NCI-H2227 (cell line): Measurements from ENCODE around the gene TTLL10.

ENCODE experiments used
- DNase-seq: peaks from one replicate; lab custom pipeline; 2025; ENCODE audit not compliant: unreplicated experiment; lab: John Stamatoyannopoulos, UW

TTLL10 gene

GRCh38 chr1:1204425-1204920 is 30.8 kb downstream of the TTLL10 start:
- DNase-seq: no peak

DNA sequence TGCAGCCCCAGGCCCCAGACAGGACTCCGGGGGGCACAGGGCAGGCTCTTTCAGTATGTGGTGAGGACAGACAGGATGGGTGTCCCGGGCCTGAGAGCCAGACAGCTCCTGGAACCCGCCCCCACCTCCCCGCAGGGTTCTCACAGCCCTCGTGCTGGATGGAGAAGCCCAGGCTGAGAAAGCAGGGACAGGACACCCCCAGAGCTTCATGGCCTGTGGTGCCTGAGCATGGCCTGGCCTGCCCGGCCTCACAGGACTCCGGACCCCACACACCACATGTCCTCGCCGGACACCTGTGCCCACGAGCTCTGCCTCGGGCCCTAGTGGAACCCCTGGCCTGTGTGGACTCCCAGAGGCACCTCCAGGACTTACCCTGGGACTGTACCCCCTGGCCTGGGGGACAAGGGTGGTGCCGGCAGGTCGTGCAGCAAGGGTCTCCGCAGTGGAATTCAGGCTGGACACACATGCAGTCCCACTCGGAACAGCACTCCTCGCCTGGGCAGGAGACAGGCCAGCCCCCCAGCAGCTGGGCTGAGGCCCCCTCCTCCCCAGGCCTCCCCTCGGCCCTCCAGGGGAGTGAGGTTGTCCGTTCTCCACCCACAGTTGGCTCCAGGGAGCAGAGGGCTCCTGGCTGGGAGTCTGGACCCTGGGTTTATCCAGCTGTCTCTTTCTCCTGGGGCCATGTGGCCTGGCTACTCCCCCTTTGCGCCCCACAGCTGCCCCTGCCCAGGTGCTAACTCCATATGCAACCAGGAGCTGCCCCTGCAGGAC is 31.5 kb downstream of the TTLL10 start:
- DNase-seq: no peak

- no peak for DNase-seq
Observed at GRCh38 chr1:1205769-1206375, 32.2 kb downstream of the TTLL10 start.

- no peak for DNase-seq
Observed at GRCh38 chr1:1206376-1206965, 32.8 kb downstream of the TTLL10 start, which contains the start of gene TNFRSF18. Gene TNFRSF18 (minus strand): TSS chr1:1206592. CDS start chr1:1206571, 21 bp downstream.

GRCh38 chr1:1206966-1207531 is 33.4 kb downstream of the TTLL10 start:
- DNase-seq: no peak

- no peak for DNase-seq
Observed at GRCh38 chr1:1207571-1207892, 33.9 kb downstream of the TTLL10 start.

DNA sequence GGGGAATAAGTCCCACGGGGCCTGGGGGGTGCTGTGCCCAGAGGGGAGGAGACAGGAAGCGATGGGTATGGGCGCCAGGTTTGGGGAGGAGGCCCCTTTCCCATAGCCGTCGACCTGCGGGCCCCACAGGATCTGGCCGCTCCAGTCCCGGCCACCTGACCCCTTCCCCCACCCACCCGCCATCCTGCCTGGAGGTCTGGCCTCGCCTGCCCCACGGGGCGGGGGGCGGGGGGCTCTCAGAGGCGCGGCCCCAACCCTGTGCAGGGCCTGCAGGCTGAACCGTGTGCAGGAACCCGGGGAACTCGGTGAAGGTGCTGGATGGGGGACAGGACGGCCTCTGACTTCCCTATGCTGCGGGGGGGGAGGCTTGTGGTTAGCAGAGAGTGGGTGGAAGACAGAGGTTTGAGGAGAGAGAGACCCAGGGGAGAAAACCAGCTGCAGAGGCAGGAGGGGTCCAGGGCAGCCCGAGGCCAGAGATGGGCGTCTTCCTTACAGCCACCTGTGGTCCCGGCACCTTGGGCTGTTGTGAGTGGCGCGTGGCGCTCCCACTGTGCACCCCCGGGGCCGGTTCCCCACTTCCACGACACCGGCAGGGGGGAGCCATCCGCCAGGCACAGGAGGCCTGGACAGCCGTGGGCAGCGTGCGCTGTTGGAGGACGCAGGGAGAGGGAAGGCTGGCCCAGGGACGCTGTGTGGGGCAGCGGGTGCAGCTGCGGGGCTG is 35.2 kb downstream of the TTLL10 start:
- DNase-seq: no peak

DNA sequence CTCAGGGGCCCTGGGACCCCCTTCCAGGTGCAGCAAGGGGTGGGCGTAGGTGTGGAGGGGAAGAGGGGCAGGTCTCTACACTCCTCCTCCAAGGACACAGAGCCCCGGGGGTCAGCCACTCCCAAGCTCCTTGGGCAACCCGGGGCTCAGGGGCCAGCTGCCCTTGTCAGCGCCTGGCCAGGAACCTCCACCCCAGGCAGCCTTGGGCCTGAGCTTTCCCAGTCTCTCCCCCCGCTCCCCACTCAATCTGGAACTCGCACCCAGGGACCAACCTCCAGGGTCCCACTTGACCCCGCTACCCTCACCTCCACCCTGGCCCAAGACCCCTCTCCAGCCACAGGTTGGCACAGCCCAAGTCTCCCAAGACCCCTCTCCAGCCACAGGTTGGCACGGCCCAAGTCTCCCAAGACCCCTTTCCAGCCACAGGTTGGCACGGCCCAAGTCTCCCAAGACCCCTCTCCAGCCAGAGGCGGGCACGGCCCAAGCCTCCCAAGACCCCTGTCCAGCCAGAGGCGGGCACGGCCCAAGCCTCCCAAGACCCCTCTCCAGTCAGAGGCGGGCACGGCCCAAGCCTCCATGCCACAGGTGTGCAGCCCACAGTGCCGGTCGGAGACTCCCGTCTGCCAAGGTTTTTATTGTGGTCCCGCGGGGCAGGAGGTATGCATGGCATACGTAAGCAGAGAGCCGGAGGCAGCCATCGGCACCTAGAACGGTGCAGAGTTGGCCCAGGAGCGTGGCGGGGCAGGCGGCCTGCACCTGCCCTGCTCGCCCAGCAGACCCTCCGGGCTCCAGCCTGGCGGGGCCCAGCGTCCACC is 37.3 kb downstream of the TTLL10 start:
- DNase-seq: no peak

DNA sequence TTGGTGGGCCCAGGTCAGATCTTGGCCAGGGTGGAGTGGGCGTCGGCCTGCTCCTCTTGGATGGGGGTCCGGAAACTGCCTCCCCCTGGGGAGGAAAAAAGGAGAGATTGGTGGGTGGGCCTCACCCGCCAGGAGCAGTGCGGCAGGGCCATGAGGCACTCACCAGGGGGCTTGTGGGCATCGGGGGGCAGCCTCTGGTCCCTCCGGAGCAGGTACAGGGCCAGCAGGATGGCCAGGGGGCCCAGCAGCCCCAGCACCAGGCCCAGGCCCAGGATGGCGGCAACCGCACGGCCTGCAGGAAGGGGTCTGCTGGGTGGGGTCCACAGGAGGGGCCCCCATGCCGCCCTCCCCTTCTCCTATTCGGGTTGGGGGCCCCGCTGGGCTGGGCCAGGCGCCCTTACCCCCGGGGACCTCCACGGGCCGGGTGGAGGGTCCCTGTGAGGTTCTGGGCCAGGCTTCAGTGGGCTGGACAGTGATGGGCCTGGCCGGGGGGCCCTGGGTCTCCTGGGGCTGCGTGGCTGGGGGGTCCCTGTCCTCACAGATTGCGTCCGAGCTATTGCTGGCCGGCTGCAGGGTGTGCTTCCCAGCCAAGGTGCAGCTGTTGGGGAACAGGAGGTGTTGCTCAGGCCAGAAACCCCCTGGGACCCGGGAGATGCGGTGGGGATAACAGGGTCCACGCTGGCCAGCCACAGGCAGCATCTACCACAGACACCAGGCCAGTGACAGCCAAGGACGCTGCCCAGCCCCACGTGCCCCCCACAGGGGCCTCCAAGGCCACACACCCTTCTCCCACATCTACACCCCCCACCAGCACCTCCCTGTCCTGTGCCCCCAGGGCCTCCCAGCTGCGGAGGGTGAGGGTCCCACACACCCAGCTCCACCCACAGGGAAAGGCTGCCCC is 38.1 kb downstream of the TTLL10 start:
- no peak for DNase-seq

GRCh38 chr1:1212780-1213344 is 39.2 kb downstream of the TTLL10 start:
- no peak for DNase-seq

GRCh38 chr1:1213345-1214265 is 39.9 kb downstream of the TTLL10 start, which contains the start of gene TNFRSF4:
Gene TNFRSF4 (minus strand): TSS chr1:1214153. CDS start chr1:1214127, 26 bp downstream.
- DNase-seq: no peak

- no peak for DNase-seq
Observed at GRCh38 chr1:1215080-1215676, 41.5 kb downstream of the TTLL10 start.

DNA sequence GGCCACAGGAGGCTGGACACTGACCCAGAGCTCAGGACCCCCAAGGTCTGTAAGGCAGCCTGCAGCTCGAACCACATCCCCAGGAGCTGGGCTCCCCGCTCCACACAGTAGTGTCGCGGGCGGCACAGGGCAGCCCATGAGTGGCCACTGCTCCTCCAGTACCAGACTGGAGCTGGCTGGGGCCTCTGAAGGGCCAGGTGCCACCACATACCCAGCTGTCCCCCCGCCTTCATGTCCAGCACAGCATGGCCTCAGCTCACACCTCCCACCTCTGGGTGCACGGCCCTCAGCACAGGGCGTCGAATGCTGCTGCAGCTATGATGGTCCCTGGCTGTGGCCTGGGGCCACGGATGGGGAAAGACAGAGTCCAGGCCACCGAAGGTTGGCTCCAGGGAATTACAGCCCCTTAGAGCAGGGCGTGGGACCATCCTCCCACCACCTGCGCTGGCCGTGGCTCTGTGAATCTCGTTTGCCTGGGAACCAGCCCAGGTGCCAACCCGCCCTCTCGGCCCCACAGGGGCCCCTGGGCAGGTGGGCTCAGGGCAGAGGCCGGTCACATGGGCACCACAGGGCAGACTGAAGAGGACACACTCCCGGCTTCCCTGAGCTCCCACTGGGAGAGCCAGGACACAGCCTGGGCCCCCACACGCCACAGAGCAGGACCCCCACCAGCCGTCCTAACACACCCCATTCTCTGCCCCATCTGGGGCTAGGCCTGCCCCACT is 42.4 kb downstream of the TTLL10 start:
- DNase-seq: no peak

DNA sequence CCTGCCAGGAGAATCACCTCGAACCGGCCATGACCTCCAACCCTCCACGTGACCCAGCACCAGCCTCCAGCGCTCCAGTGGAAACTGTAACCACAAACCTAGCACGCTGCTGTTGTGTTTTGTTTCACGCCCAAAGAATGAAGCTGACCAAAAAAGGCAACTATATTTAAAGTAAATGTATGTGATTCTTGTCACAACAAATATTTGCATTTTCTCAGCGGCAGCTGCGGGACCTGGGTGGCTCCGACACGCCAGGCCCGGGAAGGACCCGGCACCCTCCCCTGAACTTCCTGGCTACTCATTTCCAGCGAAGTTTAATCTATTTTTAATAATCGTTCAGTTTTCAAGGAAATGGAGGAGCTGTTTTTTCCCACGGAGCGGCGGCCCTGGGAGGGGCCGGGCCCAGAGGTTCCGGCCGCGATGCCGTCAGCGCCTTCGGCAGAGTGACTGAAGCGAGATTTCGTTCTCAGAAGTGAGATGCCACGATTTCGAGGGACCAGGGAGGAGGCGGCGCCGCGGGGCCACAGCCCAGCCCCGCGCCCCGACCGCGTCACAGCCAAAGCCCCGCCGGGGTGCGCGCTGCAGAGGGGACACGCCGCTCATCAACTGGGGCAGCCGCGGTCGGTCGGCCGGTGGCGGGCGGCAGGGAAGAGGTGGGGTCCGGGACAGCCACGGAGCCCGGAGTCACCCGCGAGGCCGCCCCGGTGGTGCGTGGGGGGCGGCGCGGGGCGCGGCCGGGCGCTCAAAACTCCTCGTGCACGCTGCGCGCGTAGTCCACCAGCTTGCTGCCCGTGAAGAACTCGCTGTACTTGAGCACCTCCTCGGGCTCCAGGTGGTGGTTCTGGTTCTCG is 43.3 kb downstream of the TTLL10 start:
- no peak for DNase-seq

DNA sequence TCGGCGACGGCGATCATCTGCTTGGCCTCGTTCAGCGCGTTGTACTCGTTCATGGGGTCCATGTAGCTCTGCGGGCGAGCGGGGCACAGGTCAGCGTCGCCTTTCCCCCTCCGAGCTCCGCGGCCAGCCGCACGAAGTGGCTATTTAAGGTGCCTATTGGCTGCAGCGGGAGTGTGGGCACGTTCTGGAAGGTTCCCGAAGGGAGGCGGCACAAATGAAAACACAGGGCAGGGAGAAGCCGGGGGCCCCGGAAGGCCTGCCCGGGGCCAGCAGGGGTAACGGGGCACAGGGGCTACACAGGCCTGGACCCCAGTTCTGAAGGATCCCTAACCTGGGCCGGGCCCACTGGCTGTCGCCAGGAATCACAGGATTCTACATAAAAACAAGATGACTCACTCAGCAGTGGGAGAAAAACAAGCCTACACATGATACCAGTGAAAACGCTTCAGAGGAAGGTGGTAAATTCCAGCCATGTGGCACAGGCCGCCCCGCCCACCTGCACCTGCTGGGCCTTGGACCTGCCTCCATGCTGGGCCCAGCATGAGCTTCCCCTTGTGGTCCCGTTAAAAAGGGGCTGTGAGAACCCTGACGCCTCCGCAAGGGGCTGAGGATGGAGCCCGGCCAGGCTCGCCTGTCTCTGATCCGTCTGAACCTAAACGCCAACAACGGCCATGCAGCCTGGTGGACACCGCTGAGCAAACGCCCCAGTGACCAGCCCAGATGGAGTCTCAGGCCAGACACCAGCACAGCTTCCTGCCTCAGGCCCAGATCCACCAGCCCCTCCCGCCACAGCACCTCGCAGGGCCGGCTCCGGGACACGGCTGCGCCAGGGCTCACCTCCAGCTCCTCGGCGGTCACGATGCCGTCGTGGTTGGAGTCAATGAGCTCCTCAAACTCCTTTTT is 44.2 kb downstream of the TTLL10 start:
- no peak for DNase-seq
